Ascending aorta (tissue), 2 donors: ENCODE data around the gene CTDSP1. TPM values are rescaled to one million over a fixed set of nuclear protein-coding genes. Genes with fewer than 3 reads are reported as not detected.

ENCODE experiments used
- DNase-seq, 2 donors: peaks; one replicate each; pipeline ENCODE4 v3.0.0-alpha.2; 2019; ENCODE audit warnings: low spot score in 2 of 2
- H3K27ac ChIP-seq, 2 donors: fragments of 200-600 bp; sonication (generic); one replicate each; pipeline ENCODE4 v1.5.1; 2016 to 2017; ENCODE audit warnings: mild to moderate bottlenecking in 1 of 2
- H3K27me3 ChIP-seq: fragments of 200-600 bp; sonication (generic); one replicate; pipeline ENCODE4 v1.5.1; 2017
- H3K36me3 ChIP-seq, 2 donors: fragments of 200-600 bp; sonication (generic); one replicate each; pipeline ENCODE4 v1.5.1; 2016
- H3K4me1 ChIP-seq, 2 donors: fragments of 200-600 bp; sonication (generic); one replicate each; pipeline ENCODE4 v1.5.1; 2016 to 2017; ENCODE audit warnings: mild to moderate bottlenecking in 1 of 2
- H3K4me3 ChIP-seq, 2 donors: fragments of 200-600 bp; sonication (generic); one replicate each; pipeline ENCODE4 v1.5.1; 2016 to 2017; ENCODE audit warnings: mild to moderate bottlenecking in 1 of 2
- H3K9me3 ChIP-seq, 2 donors: fragments of 200-600 bp; sonication (generic); one replicate each; pipeline ENCODE4 v1.5.1; 2016
- intact Hi-C: fragments of 100-400 bp; cut with DNase I; formaldehyde crosslinking; loops from one replicate; pipeline ENCODE4 v1.15.1; 2023
- total RNA-seq: library from RNA; depleted of rRNA; stranded (reverse); fragments of >200 nt; gene quantifications from one replicate; pipeline ENCODE4 v1.1.0, GENCODE V29; 2016
- TF ChIP-seq, protein P1 (sequence below), 3 experiments: fragments of 200-600 bp in 2 of 3; fragments of 450-650 bp in 1 of 3; sonication (generic) in 2 of 3; IDR thresholded peaks; one replicate each; pipeline ENCODE4 v1.5.1; 2016 to 2019; ENCODE audit warnings: antibody characterized with exemption in 3 of 3, mild to moderate bottlenecking in 1 of 3, moderate library complexity in 1 of 3

CTDSP1 gene
- total RNA-seq, 1 donor from 2014 or later = 144 TPM

DNA sequence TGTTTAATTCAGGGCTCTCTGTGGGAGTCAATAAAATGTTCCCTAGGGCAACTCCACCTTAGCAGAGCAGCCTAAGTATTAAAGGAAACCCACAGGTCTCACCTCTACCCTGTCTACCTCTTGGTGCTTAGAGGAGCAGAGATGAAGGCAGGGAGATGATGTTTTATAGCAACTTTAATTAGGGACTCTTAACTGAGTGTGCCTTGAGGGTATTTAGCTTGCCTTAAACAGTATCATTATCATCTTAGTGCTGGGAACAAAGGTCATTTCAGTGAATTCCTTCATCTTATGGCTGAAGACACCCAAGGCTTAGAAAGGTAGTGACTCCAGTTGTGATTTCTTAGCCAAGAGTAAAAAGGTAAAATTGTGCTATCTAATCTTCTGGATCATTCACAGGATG, 45.9 kb downstream of the CTDSP1 start:
- DNase-seq = no peak
- Histone ChIP-seq H3K36me3 (peaks cover 13 to 21% of the 10 kb centered on the region in 2 donors), H3K4me3 (no peak overlapping the region), H3K27ac (no peak overlapping the region), H3K9me3 (no peaks in the 10 kb centered on the region), H3K27me3 (no peaks in the 10 kb centered on the region), H3K4me1 (no peaks in the 10 kb centered on the region)
- TF ChIP-seq, protein P1, sequence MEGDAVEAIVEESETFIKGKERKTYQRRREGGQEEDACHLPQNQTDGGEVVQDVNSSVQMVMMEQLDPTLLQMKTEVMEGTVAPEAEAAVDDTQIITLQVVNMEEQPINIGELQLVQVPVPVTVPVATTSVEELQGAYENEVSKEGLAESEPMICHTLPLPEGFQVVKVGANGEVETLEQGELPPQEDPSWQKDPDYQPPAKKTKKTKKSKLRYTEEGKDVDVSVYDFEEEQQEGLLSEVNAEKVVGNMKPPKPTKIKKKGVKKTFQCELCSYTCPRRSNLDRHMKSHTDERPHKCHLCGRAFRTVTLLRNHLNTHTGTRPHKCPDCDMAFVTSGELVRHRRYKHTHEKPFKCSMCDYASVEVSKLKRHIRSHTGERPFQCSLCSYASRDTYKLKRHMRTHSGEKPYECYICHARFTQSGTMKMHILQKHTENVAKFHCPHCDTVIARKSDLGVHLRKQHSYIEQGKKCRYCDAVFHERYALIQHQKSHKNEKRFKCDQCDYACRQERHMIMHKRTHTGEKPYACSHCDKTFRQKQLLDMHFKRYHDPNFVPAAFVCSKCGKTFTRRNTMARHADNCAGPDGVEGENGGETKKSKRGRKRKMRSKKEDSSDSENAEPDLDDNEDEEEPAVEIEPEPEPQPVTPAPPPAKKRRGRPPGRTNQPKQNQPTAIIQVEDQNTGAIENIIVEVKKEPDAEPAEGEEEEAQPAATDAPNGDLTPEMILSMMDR (IDR thresholded peaks at IDR 0.05) = no peak
- intact Hi-C loops = no loop called here

DNA sequence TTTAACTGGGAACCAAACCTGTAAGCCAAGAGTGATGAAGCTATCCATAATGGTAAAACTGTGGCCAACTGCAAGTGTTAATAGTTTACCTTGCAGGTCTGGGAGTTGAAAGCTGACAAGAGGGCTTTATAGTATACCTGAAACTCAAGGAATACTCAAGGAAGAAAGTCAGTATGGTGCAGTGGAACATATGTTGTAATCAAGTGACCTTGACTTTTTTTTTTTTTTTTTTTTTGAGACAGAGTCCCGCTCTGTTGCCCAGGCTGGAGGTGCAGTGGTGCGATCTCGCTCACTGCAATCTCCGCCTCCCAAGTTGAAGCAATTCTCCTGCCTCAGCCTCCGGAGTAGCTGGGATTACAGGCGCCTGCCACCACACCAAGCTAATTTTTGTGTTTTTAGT, 46.9 kb downstream of the CTDSP1 start:
- intact Hi-C loops = no loop called here
- no peak for DNase-seq
- H3K4me3 ChIP-seq = no peak overlapping the region
- no peaks in the 10 kb centered on the region for H3K4me1 ChIP-seq
- no peak overlapping the region for H3K27ac ChIP-seq
- TF ChIP-seq, protein P1 (IDR thresholded peaks at IDR 0.05) = no peak
- H3K27me3 ChIP-seq = no peaks in the 10 kb centered on the region
- peaks cover 13 to 21% of the 10 kb centered on the region in 2 donors for H3K36me3 ChIP-seq
- no peaks in the 10 kb centered on the region for H3K9me3 ChIP-seq

DNA sequence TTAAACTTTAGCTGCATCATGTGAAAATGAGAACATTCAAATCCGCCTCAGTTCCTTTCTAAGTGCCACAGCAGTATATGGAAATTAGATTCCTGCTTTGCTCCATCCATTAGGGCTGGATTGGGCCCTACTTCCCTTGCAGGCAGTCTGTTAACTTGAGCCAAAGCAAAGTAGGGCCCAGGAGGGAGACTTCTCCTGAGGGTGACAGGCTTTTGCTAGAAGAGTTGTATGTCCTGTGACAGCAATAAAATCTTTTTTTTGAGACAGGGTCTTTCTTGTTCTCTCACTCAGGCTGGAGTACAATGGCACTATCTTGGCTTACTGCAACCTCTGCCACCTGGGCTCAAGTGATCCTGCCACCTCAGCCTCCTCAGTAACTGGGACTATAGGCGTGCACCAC, 47.4 kb downstream of the CTDSP1 start:
- no peak for DNase-seq
- H3K27ac ChIP-seq = no peak overlapping the region
- TF ChIP-seq, protein P1 (IDR thresholded peaks at IDR 0.05) = no peak
- intact Hi-C loops = no loop called here
- no peaks in the 10 kb centered on the region for H3K4me1 ChIP-seq
- no peaks in the 10 kb centered on the region for H3K9me3 ChIP-seq
- peaks cover 13 to 21% of the 10 kb centered on the region in 2 donors for H3K36me3 ChIP-seq
- H3K4me3 ChIP-seq = no peak overlapping the region
- H3K27me3 ChIP-seq = no peaks in the 10 kb centered on the region

DNA sequence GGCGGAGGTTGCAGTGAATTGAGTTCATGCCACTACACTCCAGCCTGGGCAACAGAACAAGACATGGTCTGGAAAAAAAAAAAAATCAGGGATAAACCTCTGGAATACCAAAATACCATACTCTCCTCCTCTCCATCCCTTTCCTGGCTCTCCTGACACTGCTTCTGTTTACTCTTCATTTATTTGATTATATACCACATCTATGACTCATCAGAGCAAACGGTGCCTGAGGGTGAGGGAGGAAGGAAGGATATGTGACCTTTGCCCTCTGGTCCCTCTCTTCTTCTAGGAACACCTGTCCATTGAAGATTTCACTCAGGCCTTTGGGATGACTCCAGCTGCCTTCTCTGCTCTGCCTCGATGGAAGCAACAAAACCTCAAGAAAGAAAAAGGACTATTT, 49.3 kb downstream of the CTDSP1 start:
- no peak overlapping the region for H3K4me3 ChIP-seq
- TF ChIP-seq, protein P1 (IDR thresholded peaks at IDR 0.05) = no peak

DNA sequence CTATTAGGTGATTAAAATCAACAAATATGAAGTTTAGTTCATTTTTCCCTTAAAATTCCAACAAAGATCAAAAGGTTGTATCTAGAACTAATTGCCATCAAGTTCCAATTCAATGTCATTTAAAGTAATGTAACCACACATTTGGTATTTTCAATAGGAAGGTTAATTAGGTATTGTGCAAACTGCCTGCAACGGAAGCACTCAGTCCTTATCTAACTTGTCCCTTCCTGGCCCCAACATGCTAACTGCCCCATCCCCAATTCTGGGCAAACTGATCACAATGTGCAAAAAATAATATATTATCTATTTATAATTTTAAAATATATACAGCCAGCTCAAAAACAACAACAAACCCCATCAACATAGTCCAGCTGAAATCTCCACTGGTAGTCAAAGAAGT, 52.4 kb downstream of the CTDSP1 start:
- no peak for DNase-seq
- TF ChIP-seq, protein P1 (IDR thresholded peaks at IDR 0.05) = no peak
- Histone ChIP-seq H3K4me1 (no peaks in the 10 kb centered on the region), H3K27ac (no peak overlapping the region), H3K4me3 (no peak overlapping the region), H3K9me3 (no peaks in the 10 kb centered on the region), H3K36me3 (peaks cover 37 to 55% of the 10 kb centered on the region in 2 donors), H3K27me3 (no peaks in the 10 kb centered on the region)
- intact Hi-C loops = no loop called here

More for the DNA sequence above, 49.3 kb downstream of the CTDSP1 start:
- H3K27ac ChIP-seq = no peak overlapping the region
- no peaks in the 10 kb centered on the region for H3K9me3 ChIP-seq
- H3K36me3 ChIP-seq = peaks cover 17 to 29% of the 10 kb centered on the region in 2 donors
- no peaks in the 10 kb centered on the region for H3K27me3 ChIP-seq
- intact Hi-C loops = no loop called here
- H3K4me1 ChIP-seq = no peaks in the 10 kb centered on the region
- DNase-seq = no peak

Other genes with a start within 250 kb of the CTDSP1 start
- gene CXCR1, start 232.9 kb upstream of the CTDSP1 start, total RNA-seq = not detected
- gene ARPC2, start 182.7 kb upstream of the CTDSP1 start, total RNA-seq = 237 TPM
- gene GPBAR1, start 138.9 kb upstream of the CTDSP1 start, total RNA-seq = not detected
- 73.7 TPM for gene AAMP, start 129.7 kb upstream of the CTDSP1 start, total RNA-seq
- 45.8 TPM for gene PNKD, start 129.3 kb upstream of the CTDSP1 start, total RNA-seq
- gene TMBIM1, start 107.4 kb upstream of the CTDSP1 start, total RNA-seq = 320 TPM
- gene CATIP, start 43.0 kb upstream of the CTDSP1 start, total RNA-seq = not detected
- gene SLC11A1, start 17.6 kb upstream of the CTDSP1 start, total RNA-seq = 16.4 TPM
- gene VIL1, start 19.3 kb downstream of the CTDSP1 start, total RNA-seq = not detected
- 11.8 TPM for gene USP37, start 168.5 kb downstream of the CTDSP1 start, total RNA-seq
- 46.7 TPM for gene CNOT9, start 169.0 kb downstream of the CTDSP1 start, total RNA-seq
- gene PLCD4, start 208.0 kb downstream of the CTDSP1 start, total RNA-seq = 1.9 TPM